Left colon (tissue), 2 donors: ENCODE results near the gene OXSR1. TPM values are rescaled to one million over a fixed set of nuclear protein-coding genes. Genes with fewer than 3 reads are reported as not detected.
A peak's percentile ranks its signal among the peaks of the same experiment; 100 is the strongest.

Experiments
- ATAC-seq: fragments of 200-7000 bp; cut with Tn5 transposase; one replicate; pipeline ENCODE4 v1.9.1; 2020; ENCODE audit warnings: mild to moderate bottlenecking, moderate library complexity
- DNase-seq, 2 donors: peaks; one replicate each; pipeline ENCODE4 v3.0.0-alpha.2; 2020
- intact Hi-C, 2 donors: fragments of 100-400 bp; cut with DNase I in 1 of 2; cut with micrococcal nuclease in 1 of 2; formaldehyde crosslinking; loops; one replicate each; pipeline versions ENCODE4 v1.11.2 to v1.14.0; 2022; cut with DNase I, micrococcal nuclease
- total RNA-seq, 2 donors: library from RNA; stranded (reverse); fragmentation: NEBNext Ultra II Directional; extraction: Animal tissue kit (Norgen Biotek cat#: 25700); gene quantifications; one replicate each; pipeline ENCODE4 v1.2.1, GENCODE V29; 2021
- donor health status: DM: no; HTN: no; CAD: no.
- donor health status: DM: yes; HTN: yes; CAD: no.

OXSR1 gene
- total RNA-seq, 2 donors from 2014 or later, result 42.5 to 42.8 TPM

GRCh38 chr3:38139652-38140051, 25.7 kb upstream of the OXSR1 start:
- ATAC-seq (no peak), DNase-seq (no peak)
- intact Hi-C loops, result no loop called here

DNA sequence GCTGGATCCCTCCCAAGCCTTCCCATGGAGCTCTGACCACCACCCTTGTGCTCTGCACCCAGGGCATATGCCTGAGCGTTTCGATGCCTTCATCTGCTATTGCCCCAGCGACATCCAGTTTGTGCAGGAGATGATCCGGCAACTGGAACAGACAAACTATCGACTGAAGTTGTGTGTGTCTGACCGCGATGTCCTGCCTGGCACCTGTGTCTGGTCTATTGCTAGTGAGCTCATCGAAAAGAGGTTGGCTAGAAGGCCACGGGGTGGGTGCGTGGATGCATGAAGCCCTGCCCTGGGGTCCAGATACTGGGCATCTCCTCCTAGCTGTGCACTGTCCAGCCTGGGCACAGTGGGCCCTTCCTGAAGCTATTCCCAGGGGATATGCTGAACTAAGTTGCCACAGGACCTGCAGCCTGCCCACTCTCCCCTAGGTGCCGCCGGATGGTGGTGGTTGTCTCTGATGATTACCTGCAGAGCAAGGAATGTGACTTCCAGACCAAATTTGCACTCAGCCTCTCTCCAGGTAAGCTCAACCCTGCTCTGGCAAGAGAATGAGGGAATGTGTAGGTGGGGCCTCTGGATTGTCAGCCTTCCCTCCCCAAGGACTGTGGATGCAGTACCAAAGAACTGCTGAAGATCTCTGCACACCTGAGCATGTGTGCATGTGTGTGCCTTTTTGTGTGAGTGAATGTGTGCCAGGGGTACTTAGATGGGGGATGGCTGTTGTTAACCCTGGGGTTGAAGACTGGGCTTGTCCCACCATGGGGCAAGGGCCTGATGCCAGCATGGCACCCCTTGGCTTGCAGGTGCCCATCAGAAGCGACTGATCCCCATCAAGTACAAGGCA, 24.8 kb upstream of the OXSR1 start:
- intact Hi-C loops, result no loop called here

DNA sequence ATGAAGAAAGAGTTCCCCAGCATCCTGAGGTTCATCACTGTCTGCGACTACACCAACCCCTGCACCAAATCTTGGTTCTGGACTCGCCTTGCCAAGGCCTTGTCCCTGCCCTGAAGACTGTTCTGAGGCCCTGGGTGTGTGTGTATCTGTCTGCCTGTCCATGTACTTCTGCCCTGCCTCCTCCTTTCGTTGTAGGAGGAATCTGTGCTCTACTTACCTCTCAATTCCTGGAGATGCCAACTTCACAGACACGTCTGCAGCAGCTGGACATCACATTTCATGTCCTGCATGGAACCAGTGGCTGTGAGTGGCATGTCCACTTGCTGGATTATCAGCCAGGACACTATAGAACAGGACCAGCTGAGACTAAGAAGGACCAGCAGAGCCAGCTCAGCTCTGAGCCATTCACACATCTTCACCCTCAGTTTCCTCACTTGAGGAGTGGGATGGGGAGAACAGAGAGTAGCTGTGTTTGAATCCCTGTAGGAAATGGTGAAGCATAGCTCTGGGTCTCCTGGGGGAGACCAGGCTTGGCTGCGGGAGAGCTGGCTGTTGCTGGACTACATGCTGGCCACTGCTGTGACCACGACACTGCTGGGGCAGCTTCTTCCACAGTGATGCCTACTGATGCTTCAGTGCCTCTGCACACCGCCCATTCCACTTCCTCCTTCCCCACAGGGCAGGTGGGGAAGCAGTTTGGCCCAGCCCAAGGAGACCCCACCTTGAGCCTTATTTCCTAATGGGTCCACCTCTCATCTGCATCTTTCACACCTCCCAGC, 24.0 kb upstream of the OXSR1 start:
- DNase-seq (no peak), ATAC-seq (no peak)
- intact Hi-C loops, result no loop called here

More for the DNA sequence above, 24.8 kb upstream of the OXSR1 start:
- ATAC-seq, result no peak
- no peak for DNase-seq

DNA sequence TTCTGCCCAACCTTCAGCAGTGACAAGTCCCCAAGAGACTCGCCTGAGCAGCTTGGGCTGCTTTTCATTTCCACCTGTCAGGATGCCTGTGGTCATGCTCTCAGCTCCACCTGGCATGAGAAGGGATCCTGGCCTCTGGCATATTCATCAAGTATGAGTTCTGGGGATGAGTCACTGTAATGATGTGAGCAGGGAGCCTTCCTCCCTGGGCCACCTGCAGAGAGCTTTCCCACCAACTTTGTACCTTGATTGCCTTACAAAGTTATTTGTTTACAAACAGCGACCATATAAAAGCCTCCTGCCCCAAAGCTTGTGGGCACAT, 23.4 kb upstream of the OXSR1 start:
- no peak for DNase-seq
- intact Hi-C loops, result no loop called here
- ATAC-seq, result no peak

DNA sequence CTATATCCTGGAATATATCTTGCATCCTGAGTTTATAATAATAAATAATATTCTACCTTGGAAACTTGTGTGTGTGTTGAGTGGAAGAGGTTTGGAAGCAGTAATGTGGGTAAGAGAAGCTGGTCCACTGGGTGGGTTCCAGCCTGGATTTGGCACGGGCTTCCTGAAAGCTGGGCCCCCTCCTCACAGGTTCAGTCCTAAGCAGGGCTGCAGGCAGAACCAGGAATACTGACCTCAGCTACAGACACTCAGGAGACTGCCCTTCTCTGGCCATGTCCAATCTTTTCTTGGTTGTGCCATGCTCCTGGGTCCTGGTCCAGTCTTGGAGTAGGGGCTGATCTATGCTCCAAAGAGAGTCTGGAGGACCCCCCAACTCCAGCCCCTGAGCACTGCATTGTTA, 22.4 kb upstream of the OXSR1 start:
- DNase-seq (no peak), ATAC-seq (no peak)
- intact Hi-C loops, result no loop called here

DNA sequence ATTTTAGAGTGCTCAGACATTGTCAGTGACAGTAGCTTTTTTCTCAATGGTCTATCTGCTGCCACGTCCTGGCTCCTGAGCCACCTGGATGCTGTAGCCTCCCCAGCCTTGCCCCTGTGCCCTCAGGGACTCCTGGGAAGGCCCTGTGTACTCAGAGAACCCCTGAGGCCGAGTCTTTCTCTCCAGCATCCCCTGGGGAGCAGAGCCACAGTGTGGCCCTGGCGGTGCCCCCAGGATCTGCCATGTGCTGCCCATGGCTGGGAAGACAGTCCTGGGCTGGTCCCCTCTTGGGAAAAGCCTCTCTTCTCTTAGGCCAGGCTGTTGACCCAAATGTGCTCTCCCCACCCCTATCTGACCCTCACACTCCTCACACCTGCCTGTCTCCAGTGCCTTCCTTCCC, 21.8 kb upstream of the OXSR1 start:
- intact Hi-C loops, result no loop called here
- ATAC-seq (no peak), DNase-seq (no peak)

GRCh38 chr3:38146504-38146903, 18.8 kb upstream of the OXSR1 start:
- DNase-seq, result no peak
- no peak for ATAC-seq
- intact Hi-C loops, result no loop called here

GRCh38 chr3:38147421-38147820, 17.9 kb upstream of the OXSR1 start:
- no peak for DNase-seq
- no peak for ATAC-seq
- intact Hi-C loops, result no loop called here

GRCh38 chr3:38148311-38148882, 16.9 kb upstream of the OXSR1 start:
- DNase-seq (no peak), ATAC-seq (no peak)
- intact Hi-C loops, result no loop called here

- intact Hi-C loops, result no loop called here
- no peak for ATAC-seq
- no peak for DNase-seq
Measured at GRCh38 chr3:38149708-38150107, 15.6 kb upstream of the OXSR1 start.

DNA sequence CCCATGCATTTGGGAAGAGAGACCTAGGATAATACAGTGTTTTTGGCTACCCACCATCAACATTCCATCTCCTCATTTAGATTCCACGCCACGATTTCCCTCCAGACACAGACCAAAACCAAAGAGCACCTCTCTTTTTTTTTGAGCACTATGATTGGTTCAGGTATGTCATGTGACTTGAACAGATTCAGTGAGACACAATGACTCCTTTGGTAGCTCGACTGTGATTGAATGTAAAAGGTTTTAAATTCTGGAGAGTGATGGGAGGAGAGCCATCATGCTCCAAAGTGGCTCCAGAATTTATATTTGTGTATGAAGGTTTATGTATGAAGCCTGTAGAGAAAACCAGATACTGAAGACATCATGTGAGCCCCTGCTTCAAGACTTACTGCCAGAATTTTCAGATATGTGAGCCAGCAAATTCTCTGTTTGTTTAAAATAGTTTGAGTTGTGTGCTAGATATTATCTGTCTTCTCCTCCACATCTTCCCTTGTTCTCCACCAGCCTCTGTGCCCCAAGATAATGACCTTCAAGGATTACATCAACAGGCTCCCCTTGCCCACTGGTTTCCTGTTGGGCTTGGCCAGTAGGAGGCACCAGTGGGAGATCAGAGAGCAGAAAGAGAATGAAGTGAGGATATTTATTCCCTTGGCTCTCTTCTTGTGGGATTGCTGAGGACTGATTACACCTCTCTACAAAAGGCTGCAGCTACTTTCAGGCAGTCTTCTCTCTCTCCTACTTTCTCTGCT, 14.4 kb upstream of the OXSR1 start:
- ATAC-seq (no peak), DNase-seq (no peak)
- intact Hi-C loops, result no loop called here

DNA sequence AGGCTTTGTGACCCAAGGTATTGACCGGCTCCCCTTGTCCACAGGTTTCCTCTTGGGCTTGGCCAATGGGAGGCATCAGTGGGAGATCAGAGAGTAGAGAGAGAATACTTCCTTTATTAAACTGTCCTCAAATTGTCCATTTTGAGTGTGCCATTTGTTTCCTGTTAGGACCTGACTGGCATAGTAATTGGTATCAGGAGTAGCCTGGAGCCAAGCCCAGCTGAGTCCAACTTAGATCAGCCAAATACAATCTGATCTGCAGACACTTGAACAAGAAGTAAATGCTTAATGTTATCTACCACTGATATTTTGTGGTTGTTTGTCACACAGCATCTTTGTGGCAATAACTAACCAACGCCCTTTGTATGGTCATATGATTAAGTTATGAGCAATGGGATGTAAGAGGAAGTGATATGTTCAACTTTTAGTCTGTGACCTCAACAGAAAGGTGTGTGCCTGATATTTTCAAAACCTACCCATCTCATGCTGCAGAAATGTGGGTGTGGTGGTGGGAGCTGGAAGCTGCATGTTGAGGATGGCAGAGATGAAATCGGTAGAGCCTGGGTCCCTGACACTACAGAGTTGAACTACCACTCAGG, 13.6 kb upstream of the OXSR1 start:
- ATAC-seq, result peak; percentile 84
- no peak for DNase-seq
- intact Hi-C loops, result no loop called here

DNA sequence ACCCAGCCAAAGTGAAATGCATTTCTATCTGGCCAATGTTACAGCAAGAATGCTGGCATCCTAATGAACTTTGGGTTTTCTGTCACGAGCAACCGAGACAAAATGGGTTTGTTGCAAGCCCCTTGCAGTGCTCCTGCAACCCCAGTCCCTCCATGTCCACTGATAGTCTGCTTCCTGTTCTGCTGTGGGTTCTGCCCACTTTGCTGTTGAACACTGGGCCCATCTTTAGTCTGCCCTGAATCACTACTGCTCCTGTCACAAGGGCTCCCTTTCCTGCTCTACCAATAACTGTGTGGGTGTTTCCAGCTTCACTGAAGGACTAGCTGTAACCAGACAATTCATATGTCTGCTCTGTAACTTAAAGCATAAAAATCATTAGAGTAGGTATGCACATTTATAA, 12.7 kb upstream of the OXSR1 start:
- DNase-seq (no peak), ATAC-seq (no peak)
- intact Hi-C loops, result no loop called here

DNA sequence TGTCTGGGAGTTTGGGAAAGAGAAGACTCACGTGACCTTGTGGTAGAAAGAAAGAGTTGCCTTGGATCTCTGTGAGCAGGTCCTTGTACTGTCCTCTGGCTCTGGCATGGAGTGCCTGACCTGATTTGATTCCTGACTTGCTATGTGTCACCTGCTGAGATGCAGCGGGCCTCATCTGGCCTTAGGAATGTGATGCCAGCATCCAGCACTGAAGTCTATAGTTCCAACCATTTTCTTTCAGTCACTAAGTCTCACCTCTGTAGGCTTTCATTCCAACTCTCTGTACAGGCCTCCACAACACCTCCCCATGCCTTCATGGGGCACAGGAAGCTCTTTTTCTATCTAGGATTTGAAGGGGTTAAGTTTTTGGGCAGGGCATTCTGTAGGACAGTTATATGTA, 12.1 kb upstream of the OXSR1 start:
- DNase-seq (no peak), ATAC-seq (no peak)
- intact Hi-C loops, result no loop called here

- DNase-seq (no peak), ATAC-seq (no peak)
- intact Hi-C loops, result no loop called here
Measured at GRCh38 chr3:38154033-38154494, 11.3 kb upstream of the OXSR1 start.

DNA sequence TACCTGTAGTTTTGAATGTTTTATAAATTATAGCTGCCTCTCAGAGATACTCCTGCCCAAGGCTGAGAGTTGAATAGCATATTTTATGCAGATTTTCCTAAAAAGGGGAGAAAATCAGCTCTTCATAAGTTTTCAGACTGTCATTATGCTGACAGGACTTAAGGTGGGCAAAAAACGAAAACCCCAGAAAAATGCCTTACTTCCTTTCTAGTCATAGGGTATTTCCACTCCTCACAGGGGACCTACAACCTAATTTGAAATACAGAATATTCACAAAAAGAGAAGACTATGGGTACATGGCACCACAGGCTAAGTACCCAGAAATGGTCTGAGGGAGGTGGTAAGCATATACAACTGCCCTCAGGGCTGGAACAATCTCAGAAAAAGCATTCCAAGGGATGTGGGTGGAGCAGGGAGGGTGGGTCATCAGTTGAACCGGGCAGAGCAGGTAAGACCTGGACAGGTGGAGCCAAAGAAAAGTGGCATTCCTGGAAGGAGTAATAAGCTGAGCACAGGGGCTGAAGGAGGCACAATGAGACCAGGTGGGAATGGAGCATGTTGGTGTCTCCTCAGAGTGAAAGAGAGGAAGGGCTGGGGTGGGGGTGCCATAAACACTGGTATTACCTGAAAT, 10.6 kb upstream of the OXSR1 start:
- peak; percentile 79 for ATAC-seq
- intact Hi-C loops, result no loop called here
- peak in 1 of 2 donors; percentile 63 for DNase-seq

DNA sequence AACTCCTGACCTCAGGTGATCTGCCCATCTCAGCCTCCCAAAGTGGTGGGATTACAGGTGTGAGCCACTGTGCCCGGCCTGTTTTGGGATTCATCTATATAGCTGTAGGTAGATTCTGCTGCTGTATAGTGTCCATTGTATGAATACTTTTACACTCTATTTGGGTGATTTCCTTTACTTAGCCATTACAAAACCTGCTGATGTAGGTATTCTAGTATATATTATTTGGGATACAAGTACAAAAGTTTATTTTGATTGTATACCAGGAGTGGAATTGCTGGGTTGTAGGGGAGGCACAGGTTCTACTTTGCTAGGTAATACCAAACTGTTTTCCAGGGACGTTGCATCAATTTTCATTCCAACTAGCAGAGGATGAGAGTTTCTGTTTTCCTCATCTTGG, 9.5 kb upstream of the OXSR1 start:
- ATAC-seq (no peak), DNase-seq (no peak)
- intact Hi-C loops, result no loop called here

- intact Hi-C loops, result no loop called here
- DNase-seq (no peak), ATAC-seq (no peak)
Measured at GRCh38 chr3:38157117-38157516, 8.2 kb upstream of the OXSR1 start.

- intact Hi-C loops, result no loop called here
- ATAC-seq (peak; percentile 22), DNase-seq (no peak)
Measured at GRCh38 chr3:38157595-38157994, 7.7 kb upstream of the OXSR1 start.
